NCI-H345 treated with DMSO at 0.1 percent for 48 hours (cell line): Measurements from ENCODE around the gene TMC3.
"Not testable (repeated sequence)": the region's sequence is repeated elsewhere in the genome, so short reads cannot be mapped to it uniquely, and the experiment has no call there.

ENCODE experiments used
- DNase-seq: peaks from one replicate; lab custom pipeline; 2025; ENCODE audit not compliant: unreplicated experiment; lab: John Stamatoyannopoulos, UW

TMC3 gene

GRCh38 chr15:81347910-81348309 is 26.1 kb downstream of the TMC3 start:
- no peak for DNase-seq

GRCh38 chr15:81346611-81347010 is 27.4 kb downstream of the TMC3 start:
- no peak for DNase-seq

GRCh38 chr15:81343371-81343770 is 30.6 kb downstream of the TMC3 start:
- DNase-seq: no peak

- DNase-seq: no peak
Measured at GRCh38 chr15:81341351-81341750, 32.7 kb downstream of the TMC3 start.

- no peak for DNase-seq
Measured at GRCh38 chr15:81339851-81340250, 34.2 kb downstream of the TMC3 start.

GRCh38 chr15:81339321-81339720 is 34.7 kb downstream of the TMC3 start:
- no peak for DNase-seq

GRCh38 chr15:81338170-81339007 is 35.6 kb downstream of the TMC3 start:
- DNase-seq: no peak

- no peak for DNase-seq
Measured at GRCh38 chr15:81337713-81338157, 36.3 kb downstream of the TMC3 start.

- no peak for DNase-seq
Measured at GRCh38 chr15:81337241-81337640, 36.8 kb downstream of the TMC3 start.

GRCh38 chr15:81336568-81336967 is 37.4 kb downstream of the TMC3 start:
- DNase-seq: no peak

GRCh38 chr15:81335631-81336030 is 38.4 kb downstream of the TMC3 start:
- no peak for DNase-seq

GRCh38 chr15:81334768-81335435 is 39.1 kb downstream of the TMC3 start:
- DNase-seq: peak; percentile 71

GRCh38 chr15:81333363-81333762 is 40.6 kb downstream of the TMC3 start:
- DNase-seq: no peak

- DNase-seq: no peak
Measured at GRCh38 chr15:81332326-81332725, 41.7 kb downstream of the TMC3 start.

GRCh38 chr15:81331600-81331999 is 42.4 kb downstream of the TMC3 start:
- no peak for DNase-seq

GRCh38 chr15:81331141-81331540 is 42.9 kb downstream of the TMC3 start:
- DNase-seq: not testable (repeated sequence)

- no peak for DNase-seq
Measured at GRCh38 chr15:81330366-81331090, 43.5 kb downstream of the TMC3 start.

- no peak for DNase-seq
Measured at GRCh38 chr15:81329446-81329845, 44.6 kb downstream of the TMC3 start.

- DNase-seq: no peak
Measured at GRCh38 chr15:81327516-81327915, 46.5 kb downstream of the TMC3 start.

GRCh38 chr15:81326466-81327212 is 47.4 kb downstream of the TMC3 start:
- no peak for DNase-seq
